ENCODE data around the gene FRYL.

GRCh38 chr4:48708610-48709009, 71.5 kb downstream of the FRYL start:
- TF ChIP-seq, protein P1, sequence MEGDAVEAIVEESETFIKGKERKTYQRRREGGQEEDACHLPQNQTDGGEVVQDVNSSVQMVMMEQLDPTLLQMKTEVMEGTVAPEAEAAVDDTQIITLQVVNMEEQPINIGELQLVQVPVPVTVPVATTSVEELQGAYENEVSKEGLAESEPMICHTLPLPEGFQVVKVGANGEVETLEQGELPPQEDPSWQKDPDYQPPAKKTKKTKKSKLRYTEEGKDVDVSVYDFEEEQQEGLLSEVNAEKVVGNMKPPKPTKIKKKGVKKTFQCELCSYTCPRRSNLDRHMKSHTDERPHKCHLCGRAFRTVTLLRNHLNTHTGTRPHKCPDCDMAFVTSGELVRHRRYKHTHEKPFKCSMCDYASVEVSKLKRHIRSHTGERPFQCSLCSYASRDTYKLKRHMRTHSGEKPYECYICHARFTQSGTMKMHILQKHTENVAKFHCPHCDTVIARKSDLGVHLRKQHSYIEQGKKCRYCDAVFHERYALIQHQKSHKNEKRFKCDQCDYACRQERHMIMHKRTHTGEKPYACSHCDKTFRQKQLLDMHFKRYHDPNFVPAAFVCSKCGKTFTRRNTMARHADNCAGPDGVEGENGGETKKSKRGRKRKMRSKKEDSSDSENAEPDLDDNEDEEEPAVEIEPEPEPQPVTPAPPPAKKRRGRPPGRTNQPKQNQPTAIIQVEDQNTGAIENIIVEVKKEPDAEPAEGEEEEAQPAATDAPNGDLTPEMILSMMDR (conservative IDR thresholded peaks at IDR 0.05) = no peak
- no peak for TF ChIP-seq EZH2 (IDR thresholded peaks at IDR 0.05; ENCODE audit: low read depth)

Measured in PC-9 (cell line).